IPS-15b (cell line): ENCODE results near the gene ZNF214.

Source experiments
- H3K27me3 ChIP-seq: one replicate; pipeline ENCODE4 v1.6.1; 2013; ENCODE audit warnings: low read length; ENCODE audit not compliant: control insufficient read depth, insufficient read depth
- H3K36me3 ChIP-seq: one replicate; pipeline ENCODE4 v1.6.1; 2013; ENCODE audit warnings: low read length; ENCODE audit not compliant: control insufficient read depth, insufficient read depth
- H3K4me1 ChIP-seq: one replicate; pipeline ENCODE4 v1.6.1; 2013; ENCODE audit warnings: mild to moderate bottlenecking, low read length; ENCODE audit not compliant: control insufficient read depth, insufficient read depth
- H3K4me3 ChIP-seq: one replicate; pipeline ENCODE4 v1.5.1; 2013; ENCODE audit warnings: low read depth, low read length
- H3K9ac ChIP-seq: one replicate; pipeline ENCODE4 v1.6.1; 2013; ENCODE audit warnings: low read depth, mild to moderate bottlenecking, low read length
- H3K9me3 ChIP-seq: one replicate; pipeline ENCODE4 v1.6.1; 2013; ENCODE audit warnings: mild to moderate bottlenecking, low read length; ENCODE audit not compliant: control insufficient read depth, insufficient read depth

The ZNF214 gene

DNA sequence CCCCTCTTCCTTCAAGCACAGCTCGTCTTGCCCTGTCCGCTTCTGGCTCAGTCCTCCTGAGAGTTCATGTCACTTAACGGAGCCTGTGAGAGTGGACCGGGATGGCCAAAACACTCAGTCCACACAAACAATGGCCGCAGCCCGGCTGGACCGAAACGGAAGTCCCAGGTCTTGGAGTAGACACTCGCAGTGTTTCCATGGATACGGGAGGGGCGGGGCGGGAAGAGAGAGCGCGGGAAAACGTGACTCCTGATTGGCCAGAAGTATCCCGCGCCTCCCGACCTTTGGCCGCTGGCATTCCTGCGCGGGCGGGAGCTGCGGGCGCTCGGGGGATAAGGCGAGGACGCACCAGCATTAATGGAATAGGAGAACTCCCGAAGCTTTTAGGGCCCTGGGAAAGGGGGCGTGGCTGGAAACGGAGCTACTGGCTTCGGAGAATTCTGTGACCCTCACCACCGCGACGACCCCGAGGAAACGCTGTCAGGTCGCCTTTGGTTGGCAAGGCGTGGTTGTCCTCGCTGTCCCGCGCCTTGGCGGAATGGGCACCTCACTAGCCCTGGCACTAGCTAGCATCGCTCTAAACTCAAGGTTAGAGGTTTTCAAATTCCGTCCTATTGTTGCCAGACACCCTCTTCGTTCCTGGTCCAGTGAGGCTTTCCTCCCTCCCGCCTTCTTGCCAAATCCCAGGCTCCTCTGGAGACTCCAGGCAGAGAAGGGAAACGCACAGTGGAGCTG is at the start of gene ZNF214, which contains the start of gene NLRP14:
TSS of gene ZNF214 (minus strand) at position 164 of the 735 bp plus-strand sequence. CDS start 17,511 bp downstream, outside the sequence.
TSS of gene NLRP14 (plus strand) at position 297 of the 735 bp plus-strand sequence. CDS start 18,108 bp downstream, outside the sequence.
- Histone ChIP-seq H3K27me3 (peaks cover 11% of the 10 kb centered on the region), H3K9me3 (no peaks in the 10 kb centered on the region), H3K4me1 (no peaks in the 10 kb centered on the region), H3K4me3 (peak within 1 kb of the TSS; percentile 96), H3K9ac (peak within 1 kb of the TSS; percentile 70), H3K36me3 (no peaks in the 10 kb centered on the region)

DNA sequence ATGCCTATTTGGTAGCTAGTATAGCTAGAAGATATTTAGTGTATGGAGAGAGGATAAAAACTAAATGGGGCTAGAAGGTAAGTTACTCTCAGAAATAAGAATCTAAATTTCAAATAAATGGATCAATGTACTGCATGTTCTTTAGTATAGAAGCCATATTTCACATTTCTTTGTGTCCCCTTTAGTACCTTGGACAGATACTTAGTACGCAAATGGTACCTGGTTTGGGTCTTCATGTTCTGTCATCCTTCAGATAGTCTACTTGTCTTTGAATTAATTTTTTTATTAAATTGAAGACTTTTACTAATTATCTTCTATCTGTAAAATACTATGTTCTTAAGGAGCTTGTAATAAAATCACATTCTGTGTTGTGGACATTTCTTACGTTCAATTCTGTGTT is 42.4 kb upstream of the ZNF214 start:
- Histone ChIP-seq H3K9me3 (no peaks in the 10 kb centered on the region), H3K9ac (no peak overlapping the region), H3K4me3 (no peak overlapping the region), H3K36me3 (no peaks in the 10 kb centered on the region), H3K4me1 (no peaks in the 10 kb centered on the region), H3K27me3 (no peaks in the 10 kb centered on the region)

DNA sequence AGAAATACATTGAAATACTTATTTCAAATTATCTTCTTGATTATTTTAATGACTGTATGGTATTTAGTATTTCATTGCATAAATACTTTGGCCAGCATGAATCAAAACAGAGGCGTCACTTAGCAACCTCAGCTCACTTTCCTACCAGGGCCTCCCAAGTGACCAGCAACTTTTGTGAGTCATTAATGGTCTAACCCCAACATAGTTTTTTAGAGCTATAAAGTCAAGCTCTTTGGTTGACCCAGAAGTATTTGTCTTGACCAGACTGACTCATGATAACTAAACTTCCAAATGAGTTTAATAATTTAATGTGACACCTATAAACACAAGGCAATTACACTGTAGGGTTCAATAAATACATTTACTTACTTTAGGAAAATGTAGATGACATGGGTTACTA is 40.7 kb upstream of the ZNF214 start:
- H3K4me1 ChIP-seq: no peaks in the 10 kb centered on the region
- no peaks in the 10 kb centered on the region for H3K36me3 ChIP-seq
- H3K27me3 ChIP-seq: no peaks in the 10 kb centered on the region
- no peak overlapping the region for H3K9ac ChIP-seq
- H3K9me3 ChIP-seq: no peaks in the 10 kb centered on the region
- no peak overlapping the region for H3K4me3 ChIP-seq

DNA sequence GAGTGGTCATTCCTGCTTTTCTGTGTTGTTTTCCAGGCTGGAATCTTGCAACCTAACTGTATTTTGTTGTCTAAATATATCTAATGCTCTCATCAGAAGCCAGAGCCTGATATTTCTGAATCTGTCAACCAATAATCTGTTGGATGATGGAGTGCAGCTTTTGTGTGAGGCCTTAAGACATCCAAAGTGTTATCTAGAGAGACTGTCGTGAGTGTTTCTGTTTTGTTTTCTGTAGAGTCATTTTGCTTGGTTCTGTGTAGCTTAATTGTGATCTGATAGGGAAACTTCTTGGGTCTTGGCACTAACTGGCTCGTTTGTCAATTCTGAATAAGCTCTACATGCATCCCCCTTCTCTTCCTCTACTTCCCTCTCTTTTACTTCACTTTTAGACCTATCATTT is 37.5 kb upstream of the ZNF214 start:
- Histone ChIP-seq H3K4me1 (no peaks in the 10 kb centered on the region), H3K27me3 (no peaks in the 10 kb centered on the region), H3K4me3 (no peak overlapping the region), H3K36me3 (no peaks in the 10 kb centered on the region), H3K9me3 (no peaks in the 10 kb centered on the region), H3K9ac (no peak overlapping the region)

DNA sequence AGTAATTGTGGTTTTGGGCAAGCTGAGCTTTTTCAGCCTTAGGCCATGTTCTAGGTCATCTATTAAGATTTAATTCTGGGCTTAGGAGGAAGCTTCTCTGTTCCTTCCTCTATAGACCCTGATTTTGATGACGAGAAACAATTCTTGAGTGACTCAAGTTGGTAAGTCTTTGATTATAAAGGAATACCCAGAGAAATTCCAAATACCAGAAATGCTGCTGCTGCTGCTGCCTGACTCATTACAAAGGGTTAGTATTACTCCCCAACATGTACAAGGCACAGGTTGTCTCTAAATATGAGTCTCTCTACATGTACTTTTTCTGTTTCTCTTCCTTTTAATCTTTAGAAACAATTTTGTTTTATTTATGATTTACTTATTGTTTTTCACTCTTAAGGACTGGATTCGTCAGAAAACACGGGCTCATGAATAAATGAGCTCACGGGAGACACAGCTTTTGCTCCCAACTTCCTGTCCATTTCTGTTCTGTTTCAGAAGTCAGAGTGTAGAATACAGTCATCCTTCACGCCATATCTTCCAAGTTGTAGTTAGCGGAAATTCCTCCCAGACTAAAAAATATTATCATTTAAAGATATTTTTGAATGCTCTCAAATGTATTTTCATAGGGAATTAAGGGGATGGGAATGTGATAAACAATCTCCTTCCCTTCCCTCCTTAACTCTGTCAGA is 36.8 kb upstream of the ZNF214 start:
- H3K4me1 ChIP-seq: no peaks in the 10 kb centered on the region
- no peaks in the 10 kb centered on the region for H3K27me3 ChIP-seq
- no peaks in the 10 kb centered on the region for H3K9me3 ChIP-seq
- no peaks in the 10 kb centered on the region for H3K36me3 ChIP-seq
- H3K9ac ChIP-seq: no peak overlapping the region
- H3K4me3 ChIP-seq: no peak overlapping the region

DNA sequence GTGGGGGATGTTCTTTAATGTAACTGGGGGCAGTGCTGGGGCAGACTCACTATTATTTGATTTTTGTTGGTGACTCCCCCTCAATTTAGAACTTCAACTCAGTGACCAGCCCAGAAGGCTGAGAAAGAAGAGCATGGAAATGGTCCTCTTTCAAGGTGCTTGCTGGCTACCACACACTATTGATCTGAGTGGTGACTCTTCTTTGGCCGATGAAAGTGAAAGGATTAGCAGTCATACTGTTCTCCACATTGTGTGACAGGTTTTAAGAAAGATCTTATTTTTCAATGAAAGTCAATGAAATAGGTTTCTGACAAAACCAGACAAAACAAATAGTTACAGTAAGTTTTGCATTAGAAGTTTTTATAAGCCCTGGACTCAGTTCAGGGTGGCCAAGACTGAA is 30.0 kb upstream of the ZNF214 start:
- Histone ChIP-seq H3K9me3 (no peaks in the 10 kb centered on the region), H3K4me1 (no peaks in the 10 kb centered on the region), H3K36me3 (no peaks in the 10 kb centered on the region), H3K27me3 (no peaks in the 10 kb centered on the region), H3K4me3 (no peak overlapping the region), H3K9ac (no peak overlapping the region)

DNA sequence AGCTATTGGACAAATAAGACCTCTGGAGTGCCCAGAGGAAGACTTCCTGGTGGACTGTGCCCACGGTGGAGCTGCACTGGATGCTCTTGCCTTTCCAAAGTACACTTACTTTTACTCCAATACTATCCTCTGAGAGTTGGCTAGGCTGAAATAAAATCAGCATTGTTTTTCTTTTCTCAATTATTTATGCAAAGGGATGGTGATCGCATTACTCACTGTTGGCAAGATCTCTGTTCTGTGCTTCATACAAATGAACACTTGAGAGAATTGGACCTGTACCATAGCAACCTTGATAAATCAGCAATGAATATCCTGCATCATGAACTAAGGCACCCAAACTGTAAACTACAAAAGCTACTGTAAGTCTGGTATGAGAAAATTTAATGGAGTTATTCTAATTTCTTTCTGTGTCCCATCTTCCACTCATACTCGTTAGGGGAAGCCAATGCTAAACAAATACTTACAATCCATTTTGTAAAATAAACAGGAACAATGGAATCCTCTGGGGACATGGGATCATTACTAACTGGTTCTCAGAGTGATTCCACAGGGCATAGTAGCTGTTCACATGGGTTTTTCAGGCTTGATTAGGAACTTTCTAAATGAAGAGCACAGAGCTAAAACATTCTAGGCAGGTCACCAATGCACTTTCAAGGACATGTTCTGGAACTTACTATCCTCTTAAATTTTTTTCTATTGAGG is 26.5 kb upstream of the ZNF214 start:
- H3K4me3 ChIP-seq: no peak overlapping the region

DNA sequence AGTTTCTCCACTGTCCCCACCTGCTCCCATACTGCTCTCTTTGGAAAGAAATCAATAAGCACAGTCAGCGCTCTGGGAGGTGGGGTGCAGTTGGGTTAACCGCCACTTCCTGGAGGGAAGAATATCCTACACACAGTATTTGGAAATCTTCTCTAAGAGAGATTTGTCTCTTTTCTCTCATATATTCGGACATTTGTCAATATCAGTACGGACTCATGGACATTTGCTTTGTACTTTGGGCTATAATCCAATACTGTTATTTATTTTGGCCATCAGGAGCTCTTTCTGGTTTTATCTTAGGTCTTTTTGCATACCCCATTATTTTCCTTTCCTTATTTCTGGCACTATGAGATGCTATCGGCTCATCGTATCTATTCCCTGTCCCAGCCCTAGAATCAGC is 13.9 kb upstream of the ZNF214 start:
- Histone ChIP-seq H3K4me1 (no peaks in the 10 kb centered on the region), H3K9me3 (no peaks in the 10 kb centered on the region), H3K4me3 (no peak overlapping the region), H3K27me3 (no peaks in the 10 kb centered on the region), H3K36me3 (no peaks in the 10 kb centered on the region), H3K9ac (no peak overlapping the region)

More for the DNA sequence above, 26.5 kb upstream of the ZNF214 start:
- H3K9me3 ChIP-seq: no peaks in the 10 kb centered on the region
- no peaks in the 10 kb centered on the region for H3K27me3 ChIP-seq
- H3K9ac ChIP-seq: no peak overlapping the region
- no peaks in the 10 kb centered on the region for H3K4me1 ChIP-seq
- no peaks in the 10 kb centered on the region for H3K36me3 ChIP-seq

DNA sequence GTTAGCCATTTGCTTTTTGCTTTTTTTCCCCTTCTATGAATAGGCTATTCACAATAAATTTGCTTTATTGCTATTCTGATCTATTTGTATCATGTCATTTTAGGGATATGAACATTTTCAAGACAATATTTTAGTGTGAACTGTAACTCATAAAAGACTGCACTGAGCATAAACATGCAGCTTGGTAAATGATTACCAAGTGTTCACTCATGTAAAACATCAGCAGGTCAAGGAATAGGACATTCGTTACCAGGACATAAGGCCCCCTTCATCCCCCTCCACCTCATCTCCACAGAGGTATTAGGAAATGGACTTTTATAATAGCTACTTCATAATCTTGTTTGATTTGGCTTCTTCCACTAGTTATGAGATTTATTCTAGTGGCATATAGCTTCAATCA is 12.5 kb upstream of the ZNF214 start:
- H3K9me3 ChIP-seq: no peaks in the 10 kb centered on the region
- no peaks in the 10 kb centered on the region for H3K4me1 ChIP-seq
- H3K4me3 ChIP-seq: no peak overlapping the region
- H3K36me3 ChIP-seq: no peaks in the 10 kb centered on the region
- H3K27me3 ChIP-seq: no peaks in the 10 kb centered on the region
- H3K9ac ChIP-seq: no peak overlapping the region

DNA sequence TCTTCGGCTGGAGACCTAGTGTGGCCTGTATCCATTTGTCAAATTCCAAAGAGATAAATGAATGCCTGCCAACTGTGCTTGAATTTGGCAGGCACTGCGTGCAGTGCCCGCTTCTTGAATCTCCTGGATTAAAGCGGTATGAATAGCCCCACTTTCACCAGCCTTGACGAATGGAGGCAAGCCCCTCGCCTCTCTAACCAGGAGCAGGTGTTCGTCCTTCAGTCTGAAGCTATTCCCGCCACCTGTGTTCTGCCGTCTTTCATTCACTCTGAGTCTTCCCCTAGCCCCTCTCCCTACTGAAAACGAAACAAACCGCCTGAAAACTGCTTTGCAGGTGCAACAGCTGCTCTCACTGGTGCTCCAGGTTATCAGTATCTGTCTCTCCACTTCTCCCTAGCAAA is 11.3 kb upstream of the ZNF214 start:
- Histone ChIP-seq H3K36me3 (no peaks in the 10 kb centered on the region), H3K9me3 (no peaks in the 10 kb centered on the region), H3K4me3 (no peak overlapping the region), H3K9ac (no peak overlapping the region), H3K4me1 (no peaks in the 10 kb centered on the region), H3K27me3 (no peaks in the 10 kb centered on the region)

DNA sequence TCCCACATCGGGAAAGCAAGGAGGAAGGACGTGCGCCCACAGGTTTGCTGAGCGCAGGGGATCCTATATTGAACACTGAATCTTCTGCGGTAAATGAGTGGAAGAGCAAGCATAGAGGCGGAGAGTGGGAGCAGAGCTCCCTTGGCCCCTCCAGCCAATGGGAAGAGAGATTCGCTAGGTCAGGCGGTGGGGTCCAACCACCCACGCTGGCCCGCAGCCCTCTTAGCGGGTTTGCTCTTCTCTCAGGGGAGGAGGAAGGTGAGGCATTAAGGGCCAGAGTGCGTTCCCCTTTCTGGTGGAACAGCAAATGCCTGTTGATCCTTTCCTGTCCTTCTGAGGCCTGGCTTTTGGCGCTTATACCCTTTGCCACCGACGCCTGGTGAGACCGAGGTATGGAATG is 10.7 kb upstream of the ZNF214 start:
- Histone ChIP-seq H3K36me3 (no peaks in the 10 kb centered on the region), H3K27me3 (no peaks in the 10 kb centered on the region), H3K9ac (no peak overlapping the region), H3K4me1 (no peaks in the 10 kb centered on the region), H3K9me3 (no peaks in the 10 kb centered on the region), H3K4me3 (no peak overlapping the region)
